ENCODE data around the gene UNC5C. TPM values are rescaled to one million over a fixed set of nuclear protein-coding genes. Genes with fewer than 3 reads are reported as not detected.

Gene UNC5C
- total and polyA plus RNA-seq, 2 of the 8 experiments (the other 6 are each of a cell fraction or from before 2014, with no cell fraction given): 0.30 to 1.3 TPM

- TF ChIP-seq GABPA (IDR thresholded peaks at IDR 0.05; ENCODE audit: borderline replicate concordance, insufficient read depth, low read length): no peak
Measured at GRCh38 chr4:95272797-95273196, 276.0 kb downstream of the UNC5C start (continued).
